GM20000 (cell line): ENCODE data around the gene TBCEL.

Source experiments
- DNase-seq: peaks from one replicate; pipeline ENCODE4 v3.0.0; 2012; ENCODE audit warnings: low spot score
- TF ChIP-seq, protein P1 (sequence below): IDR thresholded peaks from 2 replicates; pipeline ENCODE4 v1.5.1; 2012; ENCODE audit warnings: mild to moderate bottlenecking, control low read depth; ENCODE audit errors: extremely low read depth, missing control alignments

Gene TBCEL

GRCh38 chr11:121117788-121118187, 93.9 kb downstream of the TBCEL start:
- DNase-seq: no peak
- TF ChIP-seq, protein P1, sequence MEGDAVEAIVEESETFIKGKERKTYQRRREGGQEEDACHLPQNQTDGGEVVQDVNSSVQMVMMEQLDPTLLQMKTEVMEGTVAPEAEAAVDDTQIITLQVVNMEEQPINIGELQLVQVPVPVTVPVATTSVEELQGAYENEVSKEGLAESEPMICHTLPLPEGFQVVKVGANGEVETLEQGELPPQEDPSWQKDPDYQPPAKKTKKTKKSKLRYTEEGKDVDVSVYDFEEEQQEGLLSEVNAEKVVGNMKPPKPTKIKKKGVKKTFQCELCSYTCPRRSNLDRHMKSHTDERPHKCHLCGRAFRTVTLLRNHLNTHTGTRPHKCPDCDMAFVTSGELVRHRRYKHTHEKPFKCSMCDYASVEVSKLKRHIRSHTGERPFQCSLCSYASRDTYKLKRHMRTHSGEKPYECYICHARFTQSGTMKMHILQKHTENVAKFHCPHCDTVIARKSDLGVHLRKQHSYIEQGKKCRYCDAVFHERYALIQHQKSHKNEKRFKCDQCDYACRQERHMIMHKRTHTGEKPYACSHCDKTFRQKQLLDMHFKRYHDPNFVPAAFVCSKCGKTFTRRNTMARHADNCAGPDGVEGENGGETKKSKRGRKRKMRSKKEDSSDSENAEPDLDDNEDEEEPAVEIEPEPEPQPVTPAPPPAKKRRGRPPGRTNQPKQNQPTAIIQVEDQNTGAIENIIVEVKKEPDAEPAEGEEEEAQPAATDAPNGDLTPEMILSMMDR: no peak

- DNase-seq: no peak
- TF ChIP-seq, protein P1: no peak
These were observed 95.5 kb downstream of the TBCEL start for GRCh38 chr11:121119440-121119839.

- DNase-seq: no peak
- TF ChIP-seq, protein P1: no peak
These were observed 98.4 kb downstream of the TBCEL start for GRCh38 chr11:121122328-121122727.

- no peak for DNase-seq
- TF ChIP-seq, protein P1: no peak
These were observed 99.7 kb downstream of the TBCEL start for GRCh38 chr11:121123496-121124069.

GRCh38 chr11:121127809-121128208, 103.9 kb downstream of the TBCEL start:
- no peak for DNase-seq
- TF ChIP-seq, protein P1: no peak

DNA sequence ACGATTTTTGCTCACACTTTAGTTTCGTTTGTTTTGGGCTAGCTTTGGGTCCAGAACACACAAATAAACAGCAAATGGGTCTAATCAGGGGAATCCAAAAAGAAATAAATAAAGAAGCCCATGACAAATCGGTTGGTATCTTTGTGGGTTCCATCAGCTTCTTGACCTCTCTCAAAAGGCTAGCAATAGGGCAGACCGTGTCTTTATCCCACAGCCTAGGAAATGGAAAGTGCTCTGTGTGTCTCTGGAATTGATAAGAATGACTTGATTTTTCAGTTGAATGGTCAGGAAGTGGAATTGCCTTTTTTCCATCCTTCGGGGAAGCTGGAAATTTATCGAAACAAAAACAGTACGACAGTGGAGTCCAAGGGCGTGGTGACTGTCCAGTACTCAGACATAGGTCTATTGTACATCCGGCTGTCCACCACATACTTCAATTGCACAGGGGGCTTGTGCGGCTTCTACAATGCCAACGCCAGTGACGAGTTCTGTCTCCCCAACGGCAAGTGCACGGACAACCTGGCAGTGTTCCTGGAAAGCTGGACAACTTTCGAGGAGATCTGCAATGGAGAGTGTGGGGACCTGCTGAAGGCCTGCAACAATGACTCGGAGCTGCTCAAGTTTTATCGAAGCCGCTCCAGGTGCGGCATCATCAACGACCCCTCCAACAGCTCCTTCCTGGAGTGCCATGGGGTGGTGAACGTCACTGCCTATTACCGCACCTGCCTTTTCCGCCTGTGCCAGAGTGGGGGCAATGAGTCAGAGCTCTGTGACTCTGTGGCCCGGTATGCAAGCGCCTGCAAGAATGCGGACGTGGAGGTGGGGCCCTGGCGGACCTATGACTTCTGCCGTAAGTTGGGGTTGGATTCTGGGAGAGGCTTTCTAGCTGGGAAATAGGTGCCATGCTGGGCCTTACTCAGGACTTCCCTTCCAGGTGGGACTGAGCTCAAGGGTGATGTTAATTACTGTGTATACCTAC, 105.7 kb downstream of the TBCEL start:
- TF ChIP-seq, protein P1: no peak
- no peak for DNase-seq

DNA sequence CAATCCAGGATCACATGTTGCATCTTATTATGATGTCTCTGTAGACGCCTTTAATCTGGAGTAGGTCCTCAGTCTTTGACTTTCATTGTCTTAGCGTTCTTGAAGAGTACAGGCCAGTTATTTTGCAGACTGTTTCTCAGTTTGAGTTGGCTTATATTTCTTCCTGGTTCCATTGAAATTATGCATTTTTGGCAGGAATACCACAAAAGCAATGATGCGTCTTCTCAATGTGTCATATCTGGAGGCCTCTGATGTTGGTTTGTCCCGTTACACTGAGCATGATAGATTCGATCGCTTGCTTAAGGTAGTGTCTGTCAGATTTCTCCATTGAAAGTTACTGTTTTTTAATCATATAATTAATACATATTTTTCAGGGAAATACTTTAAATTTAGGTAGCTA, 107.8 kb downstream of the TBCEL start:
- DNase-seq: no peak
- TF ChIP-seq, protein P1: no peak
